HG03280 (cell line): ENCODE data around the gene PODXL.
A peak's percentile ranks its signal among the peaks of the same experiment; 100 is the strongest.
"Not testable (repeated sequence)": the region's sequence is repeated elsewhere in the genome, so short reads cannot be mapped to it uniquely, and the experiment has no call there.

Experiments used
- ATAC-seq: cut with Tn5 transposase; IDR thresholded peaks from one replicate; pipeline ENCODE4 v1.9.1; 2021; ENCODE audit warnings: mild to moderate bottlenecking, moderate library complexity; ENCODE audit not compliant: unreplicated experiment

The PODXL gene

DNA sequence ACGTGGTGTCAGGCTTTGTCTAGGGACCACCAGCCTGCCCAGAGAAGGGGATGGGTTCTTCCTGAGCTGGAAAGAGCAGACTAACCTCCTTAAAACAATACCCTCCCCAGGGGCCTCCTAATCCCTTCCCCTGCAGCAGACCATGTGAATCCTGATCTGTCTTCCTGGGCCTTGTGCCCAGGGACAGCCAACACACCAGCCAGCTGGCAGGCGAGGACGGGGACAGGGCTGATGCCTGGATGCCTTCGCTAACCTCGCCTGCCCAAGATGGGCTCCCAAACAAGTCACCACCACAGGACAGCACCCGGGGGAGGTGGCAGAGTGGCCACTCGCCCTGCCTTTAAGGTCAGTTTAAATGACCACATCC, 17.6 kb downstream of the PODXL start:
- ATAC-seq = no peak

DNA sequence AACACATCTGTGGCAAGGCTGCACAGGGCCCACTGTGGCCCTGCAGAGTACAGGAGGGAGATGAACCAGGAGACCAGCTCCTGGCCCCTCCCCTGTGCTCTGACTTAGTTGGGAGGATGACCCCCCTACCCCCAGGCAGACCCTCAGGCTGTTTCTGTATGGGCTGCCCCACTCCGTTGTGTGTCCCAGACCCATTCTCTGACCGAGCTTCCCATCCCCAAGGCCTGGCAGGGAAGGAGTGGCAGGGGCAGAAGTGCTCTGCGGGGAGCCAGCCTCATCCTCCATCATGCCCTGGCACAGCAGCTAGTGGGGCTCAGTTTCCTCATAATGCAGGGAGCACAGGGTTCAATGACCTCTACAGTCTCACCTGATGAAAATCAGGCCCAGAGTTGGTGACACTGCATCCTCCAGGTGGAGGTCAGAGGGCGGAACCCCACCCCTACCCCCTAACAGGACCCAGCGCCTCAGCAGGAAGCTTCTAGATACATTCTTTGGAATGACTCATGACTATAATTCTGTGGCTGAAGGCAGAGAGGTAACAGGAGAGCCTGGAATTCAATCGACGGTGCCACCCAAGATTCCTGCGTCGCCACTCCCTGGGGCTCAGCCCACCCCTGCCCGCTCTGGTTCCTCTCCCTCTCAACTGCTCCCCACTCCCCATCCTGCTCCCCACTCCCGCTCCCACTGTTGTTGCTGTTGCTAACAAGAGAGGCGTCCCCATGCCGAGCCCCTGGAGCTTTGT, 18.2 kb downstream of the PODXL start:
- no peak for ATAC-seq

DNA sequence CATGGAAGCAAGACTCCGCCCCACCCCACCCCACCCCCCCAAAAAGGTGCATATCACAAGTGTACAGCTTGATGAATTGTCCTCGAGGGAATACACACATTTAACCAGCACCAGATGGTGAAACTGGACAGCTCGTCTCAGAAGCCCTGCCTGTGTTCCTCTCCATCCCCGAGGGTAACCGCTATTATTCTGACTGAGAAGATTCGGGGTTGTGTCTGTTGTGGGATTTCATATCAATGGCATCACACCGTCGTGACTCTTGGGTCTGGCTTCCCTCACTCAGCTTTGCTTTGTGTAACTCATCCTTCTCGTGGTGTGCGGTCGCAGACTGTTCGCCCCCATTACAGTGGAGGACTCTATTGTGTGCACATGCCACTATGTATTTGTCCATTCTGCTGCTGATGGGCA, 18.9 kb downstream of the PODXL start:
- no peak for ATAC-seq

DNA sequence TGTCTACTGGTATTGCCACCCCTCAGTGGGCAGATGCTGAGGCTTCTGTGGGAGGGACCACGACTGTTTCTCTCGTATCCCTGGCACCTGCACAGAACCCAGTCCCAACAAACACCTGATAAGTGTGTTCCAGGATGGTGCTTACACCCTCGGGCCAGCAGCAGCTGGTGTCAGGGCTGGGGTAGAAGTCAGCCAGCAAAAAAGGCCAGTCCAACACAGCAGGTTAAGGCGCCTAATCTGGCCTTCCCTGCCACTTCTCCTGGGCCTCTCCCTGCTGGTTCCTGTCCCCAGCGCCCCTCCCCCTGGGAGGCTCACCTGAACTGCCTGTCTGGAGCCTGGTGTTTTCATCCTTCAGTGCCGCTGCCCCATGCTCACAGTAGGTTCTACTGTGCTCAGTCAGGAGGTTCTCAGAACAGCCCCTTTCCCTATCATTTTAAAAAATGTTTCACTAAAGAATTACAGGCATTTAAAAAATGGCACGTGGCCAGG, 20.0 kb downstream of the PODXL start:
- no peak for ATAC-seq

DNA sequence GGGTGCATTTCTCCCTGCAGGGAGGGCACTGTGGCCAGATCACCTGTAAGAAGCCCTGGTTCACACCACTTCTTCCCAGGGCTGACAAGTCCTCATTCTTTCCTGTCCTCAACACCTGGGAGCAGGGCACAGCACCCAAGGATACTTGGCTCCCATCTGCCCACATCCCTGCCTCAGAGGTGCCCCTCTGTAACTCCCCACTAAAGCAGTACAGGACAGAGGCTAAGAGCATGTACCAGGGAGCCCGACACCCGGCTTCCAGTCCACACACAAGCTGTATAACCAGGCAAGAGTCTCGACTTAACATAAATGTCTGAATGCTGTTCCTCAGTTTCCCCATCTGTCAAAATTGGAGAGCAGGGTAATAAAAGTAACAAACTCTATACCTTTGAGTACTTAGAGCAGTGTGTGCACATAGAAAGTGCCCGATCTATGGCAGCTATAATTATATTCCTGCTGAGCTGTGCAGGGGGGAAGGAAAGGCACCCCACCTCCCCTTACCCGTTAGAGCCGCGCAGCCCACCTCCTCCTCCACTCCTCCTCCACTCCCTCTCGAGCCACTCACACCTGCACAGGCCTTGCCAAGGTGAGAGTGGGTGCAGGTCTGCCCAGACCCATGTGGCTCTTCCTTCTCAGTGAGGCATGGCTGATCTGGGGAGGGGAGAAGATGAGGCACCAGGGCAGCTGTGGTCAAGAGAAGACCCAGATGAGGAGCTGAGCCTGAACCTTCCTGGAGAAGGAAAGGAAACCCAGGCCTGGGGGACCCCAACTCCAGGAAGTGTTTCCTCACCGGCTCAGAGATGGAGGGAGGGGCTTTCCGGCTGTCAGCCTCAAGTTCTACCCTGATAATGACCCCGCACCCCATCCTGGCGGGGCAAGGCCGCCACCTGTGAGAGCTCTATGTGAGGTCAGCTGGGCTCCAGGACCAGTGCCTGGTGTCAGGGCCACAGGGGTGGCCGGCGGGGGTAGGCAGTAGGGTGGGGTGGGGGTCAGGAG, 22.6 kb downstream of the PODXL start:
- no peak for ATAC-seq

DNA sequence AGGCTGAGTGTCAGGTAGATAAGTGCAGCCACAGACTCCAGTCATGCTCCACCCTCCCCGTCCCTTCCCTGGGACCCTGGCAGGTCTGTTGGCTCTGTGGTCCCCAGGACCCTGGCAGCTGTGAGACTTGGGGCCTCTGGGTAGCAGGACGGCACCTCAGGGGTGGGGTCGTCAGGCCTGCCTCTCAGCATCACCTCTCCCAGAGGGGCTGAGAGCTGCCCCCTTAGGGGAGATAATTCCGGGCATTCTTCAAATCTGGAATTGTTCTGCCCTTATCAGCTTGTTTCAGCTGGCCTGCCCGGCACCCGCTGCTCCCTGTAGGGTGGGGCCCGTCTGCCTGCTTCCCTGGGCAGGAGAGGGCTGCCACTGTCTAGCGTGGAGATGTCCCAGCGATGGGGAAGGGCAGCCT, 23.3 kb downstream of the PODXL start:
- ATAC-seq = no peak

DNA sequence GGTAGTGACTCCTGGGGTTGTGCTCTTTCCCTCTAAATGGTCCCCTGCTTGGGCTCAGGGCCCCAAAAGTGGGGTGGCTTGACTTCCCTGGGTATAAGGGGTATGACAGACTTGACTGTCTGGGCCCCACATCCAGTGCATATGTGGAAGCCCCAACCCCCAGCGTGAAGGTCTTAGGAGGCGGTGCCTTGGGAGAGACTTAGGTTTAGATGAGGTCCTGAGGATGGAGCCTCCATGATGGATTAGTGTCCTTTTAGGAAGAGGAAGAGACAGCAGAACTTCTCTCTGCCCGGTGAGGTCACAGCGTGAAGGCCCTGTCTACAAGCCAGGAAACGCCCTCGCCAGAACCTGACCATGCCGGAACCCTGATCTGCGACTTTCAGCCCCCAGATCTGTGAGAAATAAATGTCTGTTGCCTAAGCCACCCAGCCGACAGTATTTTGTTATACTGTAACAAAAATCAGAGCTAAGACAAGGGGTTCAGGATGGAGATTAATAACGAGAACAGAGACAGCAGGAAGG, 23.8 kb downstream of the PODXL start:
- no peak for ATAC-seq

DNA sequence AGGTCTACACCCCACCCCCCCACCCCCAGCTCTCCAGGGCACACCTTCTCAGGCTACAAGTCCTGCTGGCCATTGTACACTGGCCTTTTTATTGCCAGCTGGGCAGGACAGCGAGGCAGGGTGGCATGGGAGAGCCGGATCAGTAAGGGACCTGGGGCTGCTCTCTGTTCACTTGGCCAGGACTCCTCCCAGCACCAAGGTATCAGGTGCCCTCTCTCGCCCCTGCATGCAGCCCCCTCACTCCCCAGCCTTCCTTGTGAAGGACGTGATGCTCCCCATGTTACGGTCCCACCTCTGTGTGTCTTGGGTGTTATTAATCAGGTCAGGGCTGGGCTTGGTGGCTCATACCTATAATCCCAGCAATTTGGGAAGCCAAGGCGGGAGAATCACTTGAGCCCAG, 26.3 kb downstream of the PODXL start:
- ATAC-seq = no peak

DNA sequence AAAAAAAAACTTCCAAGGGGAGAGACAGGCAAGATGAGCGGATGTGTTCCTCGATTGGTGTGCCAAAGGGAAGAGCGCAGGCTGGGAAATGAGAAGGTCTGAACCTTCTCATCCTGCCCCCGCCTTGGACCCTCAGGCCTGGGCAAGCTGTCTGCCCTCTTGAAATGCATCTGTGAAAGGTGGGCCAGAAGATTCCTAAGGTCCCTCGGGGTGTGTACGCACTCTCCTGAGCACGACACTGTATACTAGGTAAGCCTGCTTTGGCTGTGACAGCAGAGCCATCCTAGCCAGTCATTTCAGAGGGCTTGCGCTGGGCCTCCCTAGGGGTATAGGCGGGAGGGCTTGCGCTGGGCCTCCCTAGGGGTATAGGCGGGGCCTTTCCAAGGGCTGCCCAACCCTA, 26.8 kb downstream of the PODXL start:
- no peak for ATAC-seq

DNA sequence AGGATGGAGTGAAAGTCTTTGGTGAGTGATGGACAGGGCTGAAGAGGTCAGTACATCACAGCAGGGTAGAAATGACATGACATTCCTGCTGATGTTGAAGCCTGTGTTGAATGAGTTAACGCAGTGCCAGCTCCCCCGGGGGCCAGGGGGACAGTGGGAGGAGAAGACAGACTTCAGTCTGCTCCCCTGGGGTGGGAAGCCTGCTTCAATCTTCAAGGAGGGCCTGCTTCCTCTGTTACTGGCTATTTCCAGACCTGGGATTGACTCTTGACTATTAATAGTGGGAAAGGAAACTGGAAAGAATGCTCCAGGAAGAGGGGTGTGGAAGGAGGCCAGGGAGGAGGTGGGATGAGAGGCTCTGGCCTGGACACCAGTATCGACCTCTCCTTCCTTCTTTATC, 27.2 kb downstream of the PODXL start:
- ATAC-seq = no peak

DNA sequence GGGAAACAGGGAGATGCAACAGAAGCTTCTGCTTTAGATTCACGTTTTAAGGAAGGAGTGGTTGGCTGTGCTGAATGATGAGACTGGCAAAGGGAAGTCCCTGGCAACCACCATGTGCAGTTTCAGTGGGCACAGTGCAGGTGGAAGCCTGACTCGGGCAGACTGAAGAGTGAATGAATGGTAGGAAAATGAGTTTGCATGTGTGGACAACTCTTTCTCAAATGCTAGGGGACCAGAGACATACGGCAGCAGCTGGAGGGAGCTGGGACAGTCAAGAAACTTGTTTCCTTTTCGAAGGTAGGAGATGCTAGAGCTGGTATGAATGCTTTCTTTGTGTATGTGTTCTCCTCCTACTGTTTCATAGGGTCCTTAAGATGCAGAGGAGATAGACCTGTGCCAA, 29.0 kb downstream of the PODXL start:
- ATAC-seq = no peak

DNA sequence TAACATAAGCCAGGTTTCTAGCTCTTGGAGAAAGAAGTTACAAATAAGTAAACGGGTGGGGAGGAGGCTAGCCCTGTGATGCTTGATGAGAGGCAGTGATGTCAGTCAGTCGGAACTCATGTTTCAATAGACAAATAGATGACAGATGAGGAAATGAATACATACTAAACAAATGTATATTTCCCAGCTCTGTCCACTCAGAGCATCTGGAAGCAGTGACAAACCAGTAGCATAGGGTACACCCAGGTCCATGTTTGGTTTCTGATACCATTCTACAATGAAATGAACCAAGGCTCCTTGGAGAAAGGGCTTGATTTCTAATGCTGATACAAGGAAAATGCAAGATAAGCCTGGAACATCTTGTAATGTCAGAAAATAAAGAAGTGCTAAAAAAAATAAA, 30.6 kb downstream of the PODXL start:
- ATAC-seq = no peak

DNA sequence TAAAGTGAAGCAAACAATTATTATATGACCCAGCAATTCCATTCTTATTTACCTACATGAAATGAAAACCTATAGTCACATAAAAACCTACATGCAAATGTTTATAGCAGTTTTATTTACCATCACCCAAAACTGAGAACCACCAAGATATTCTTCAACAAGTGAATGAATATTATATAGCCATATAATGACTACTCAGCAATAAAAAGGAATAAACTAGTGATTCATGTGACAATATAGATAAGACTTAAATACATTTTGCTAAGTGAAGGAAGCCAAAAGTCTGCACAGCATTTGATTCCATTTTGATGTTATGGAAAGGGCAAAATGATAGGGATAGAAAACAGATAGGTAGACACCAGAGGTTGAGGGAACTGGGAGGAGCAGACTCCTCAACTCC, 31.7 kb downstream of the PODXL start:
- ATAC-seq = no peak

DNA sequence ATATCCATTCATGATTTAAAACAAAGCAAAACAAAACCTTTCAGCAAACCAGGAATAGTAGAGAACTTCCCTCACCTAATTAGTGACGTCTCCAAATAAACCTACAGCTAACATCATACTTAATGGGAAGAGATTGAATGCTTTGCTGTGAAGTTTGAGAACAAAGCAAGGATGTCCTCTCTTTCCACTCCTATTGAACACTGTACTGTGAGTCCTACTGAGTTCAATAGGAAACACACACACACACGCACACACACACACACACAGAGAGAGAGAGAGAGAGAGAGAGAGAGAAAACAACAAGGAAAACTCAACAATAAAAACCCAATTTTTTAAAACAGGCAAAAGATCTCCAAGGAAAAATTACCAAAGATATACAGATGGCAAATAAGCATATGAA, 32.3 kb downstream of the PODXL start:
- ATAC-seq = no peak

DNA sequence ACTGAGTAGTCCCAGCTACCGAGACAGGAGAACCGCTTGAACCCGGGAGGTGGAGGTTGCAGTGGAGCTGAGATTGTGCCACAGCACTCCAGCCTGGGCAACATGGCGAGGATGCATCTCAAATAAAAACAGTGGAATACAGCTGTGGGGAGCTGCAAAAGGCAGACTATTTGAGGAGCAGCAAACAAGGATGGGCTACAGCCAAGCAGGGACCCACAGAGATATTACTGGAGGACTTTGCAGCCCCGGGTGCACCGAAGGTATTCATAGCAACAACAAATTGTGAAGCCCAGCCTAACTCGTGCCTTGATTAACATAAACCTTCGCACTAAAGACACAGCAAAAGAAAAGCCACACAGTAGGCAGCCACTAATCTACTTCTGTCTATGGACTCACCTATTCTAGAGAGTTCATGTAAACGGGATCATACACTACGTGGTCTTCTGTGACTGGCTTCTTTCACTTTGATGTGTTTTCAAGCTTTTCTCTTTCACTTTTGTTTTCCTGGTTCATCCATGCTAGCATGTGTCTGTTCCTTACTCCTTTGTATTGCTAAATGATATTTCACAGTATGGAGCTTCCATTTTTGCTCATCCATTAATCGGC, 34.0 kb downstream of the PODXL start:
- no peak for ATAC-seq

DNA sequence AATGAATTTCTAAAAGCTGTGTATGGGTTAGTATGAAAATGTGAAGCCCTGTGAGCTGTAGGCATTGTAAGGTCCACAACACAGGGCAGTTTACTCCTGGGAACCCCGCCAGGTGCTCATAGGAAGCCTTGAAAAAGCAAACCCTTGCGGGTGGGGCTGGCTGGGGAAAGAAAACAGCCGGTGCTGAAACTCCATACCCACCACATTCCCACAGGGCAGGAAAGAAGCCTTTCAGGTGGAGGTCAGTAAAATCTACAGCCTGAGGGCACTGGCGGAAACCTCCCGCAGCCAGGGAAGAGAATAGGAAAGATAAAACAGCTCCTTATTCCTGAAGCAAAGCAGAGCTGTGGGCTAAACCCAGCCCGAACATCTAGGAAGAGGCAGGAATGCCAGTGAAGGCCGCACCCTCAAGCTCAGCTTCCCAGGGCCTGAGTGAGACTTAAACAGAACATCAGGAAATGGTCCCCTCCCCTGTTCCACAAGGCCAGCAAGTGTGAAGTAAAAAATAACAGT, 34.7 kb downstream of the PODXL start:
- no peak for ATAC-seq

DNA sequence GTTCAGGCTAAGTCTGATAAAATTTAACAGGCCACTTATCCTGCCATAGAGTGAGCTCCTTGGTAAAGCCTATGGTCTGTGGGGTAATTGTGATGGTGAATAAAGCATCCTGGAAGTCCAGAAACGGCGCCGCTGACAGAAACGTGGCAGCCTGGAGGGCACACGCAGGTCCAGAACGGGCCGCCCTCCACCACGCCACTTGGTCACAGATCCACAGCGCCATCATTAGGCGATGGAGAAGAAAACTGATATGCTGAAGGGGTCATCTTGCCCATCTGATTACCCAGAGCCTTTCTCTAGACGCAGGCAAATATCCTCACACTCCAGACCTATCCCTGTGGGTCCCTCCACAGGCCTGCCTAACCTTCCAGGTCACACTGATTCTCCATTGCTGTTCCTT, 37.8 kb downstream of the PODXL start:
- no peak for ATAC-seq

DNA sequence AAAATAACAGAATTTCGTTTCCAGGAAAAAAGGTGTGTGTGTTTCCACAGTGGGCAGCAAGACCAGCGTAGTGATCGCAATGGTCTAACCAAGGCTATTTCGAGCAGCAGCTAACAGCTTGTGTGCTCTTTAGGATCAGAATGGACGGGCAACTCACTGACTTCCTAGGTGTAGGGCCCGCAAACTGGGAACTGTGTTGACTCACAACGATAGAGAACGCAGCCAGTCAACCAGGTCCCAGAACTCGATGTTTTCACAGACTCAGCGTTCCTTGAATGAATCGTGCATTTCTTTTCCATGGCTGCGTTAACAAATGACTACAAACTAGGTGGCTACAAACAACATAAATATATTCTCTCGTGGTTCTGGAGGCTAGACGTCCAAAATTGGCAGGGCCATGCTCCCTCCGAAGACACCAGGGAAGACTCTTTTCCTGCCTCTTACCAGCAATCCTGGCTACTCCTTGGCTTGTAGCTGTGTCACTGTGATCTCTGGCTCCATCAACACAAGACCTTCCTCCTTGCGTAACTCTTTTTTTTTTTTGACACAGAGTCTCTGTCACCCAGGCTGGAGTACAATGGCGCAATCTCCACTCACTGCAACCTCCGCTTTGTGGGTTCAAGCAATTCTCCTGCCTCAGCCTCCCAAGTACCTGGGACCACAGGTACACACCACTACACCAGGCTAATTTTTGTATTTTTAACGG, 39.1 kb downstream of the PODXL start:
- no peak for ATAC-seq

DNA sequence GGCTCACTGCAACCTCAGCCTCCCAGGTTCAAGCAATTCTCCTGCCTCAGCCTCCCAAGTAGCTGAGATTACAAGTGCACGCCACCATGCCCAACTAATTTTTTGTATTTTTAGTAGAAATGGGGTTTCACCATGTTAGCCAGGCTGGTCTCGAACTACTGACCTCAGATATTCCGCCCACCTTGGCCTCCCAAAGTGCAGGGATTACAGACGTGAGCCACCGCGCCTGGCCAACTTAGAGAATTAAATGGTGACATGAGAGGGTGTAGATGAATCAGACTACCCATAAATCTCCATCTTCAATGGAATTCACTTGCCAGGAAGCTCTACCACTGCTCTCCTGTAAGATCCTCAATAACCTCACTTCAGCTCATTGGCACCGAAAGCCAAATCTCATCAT, 41.0 kb downstream of the PODXL start:
- not testable (repeated sequence) for ATAC-seq

DNA sequence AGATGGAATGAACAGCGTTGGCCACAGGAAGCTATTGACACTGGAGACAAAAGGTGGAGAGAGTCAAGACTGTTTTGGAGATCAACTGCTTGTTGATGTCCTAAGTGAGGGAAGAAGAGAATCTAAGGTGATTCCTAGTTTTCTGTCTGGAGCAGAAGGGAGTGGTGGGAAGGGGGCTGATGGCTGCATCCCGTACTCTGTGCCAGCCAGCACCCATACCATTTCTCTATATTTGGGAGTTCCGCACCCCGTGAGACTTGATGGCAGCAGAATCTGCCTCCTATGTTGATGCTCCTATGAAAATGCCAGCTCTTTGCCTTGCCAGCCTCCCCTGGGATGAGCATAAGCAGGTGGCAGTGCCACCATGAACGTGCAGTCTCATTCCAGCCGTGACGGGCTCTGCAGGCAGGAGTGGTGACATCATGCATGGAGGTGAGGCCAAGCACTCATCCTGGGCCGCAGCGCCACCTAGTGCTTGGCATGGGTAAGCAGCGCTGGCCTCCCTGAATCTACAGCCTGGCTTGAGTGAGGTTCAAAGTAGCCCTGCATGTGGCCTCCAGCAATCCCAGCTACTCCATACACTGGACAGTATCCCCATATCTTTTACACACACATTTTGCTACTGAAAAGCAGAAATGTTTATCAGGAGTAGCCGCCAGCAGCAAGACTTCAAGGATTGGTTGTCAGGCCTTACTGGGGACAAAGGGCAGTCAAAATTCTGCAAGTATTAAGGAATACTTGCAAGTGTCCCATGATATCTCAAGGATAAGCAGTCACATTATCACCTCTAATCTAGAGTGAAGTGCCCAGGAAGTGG, 43.0 kb downstream of the PODXL start:
- peak; percentile 97 for ATAC-seq
